ENCODE data around the gene NADK2. TPM values are rescaled to one million over a fixed set of nuclear protein-coding genes. Genes with fewer than 3 reads are reported as not detected.

NADK2 gene
- polyA plus RNA-seq, 1 of the 3 experiments (the other 2 are of a cell fraction), result 7.6 TPM

- no peaks in the 10 kb centered on the region for H3K9me3 ChIP-seq
- TF ChIP-seq MEF2A (IDR thresholded peaks at IDR 0.05; ENCODE audit: borderline replicate concordance, low read depth) (no peak), FOXM1 (IDR thresholded peaks at IDR 0.05; ENCODE audit: low read depth) (no peak), CTCF (IDR thresholded peaks at IDR 0.05) (no peak), EP300 (IDR thresholded peaks at IDR 0.05; ENCODE audit: borderline replicate concordance in 1 of 2, low read depth in 1 of 2, low read length in 1 of 2) (no peak), RFX5 (IDR thresholded peaks at IDR 0.05; ENCODE audit: low read length) (no peak), MAX (IDR thresholded peaks at IDR 0.05; ENCODE audit: low read depth) (no peak), POLR2AphosphoS5 (IDR thresholded peaks at IDR 0.05; ENCODE audit: low read depth, low read length) (no peak), USF2 (IDR thresholded peaks at IDR 0.05; ENCODE audit: borderline replicate concordance, low read depth, low read length) (no peak), JUND (IDR thresholded peaks at IDR 0.05) (no peak), ELF1 (IDR thresholded peaks at IDR 0.05) (no peak)
- peaks cover 21 to 28% of the 10 kb centered on the region in 2 experiments for H3K4me1 ChIP-seq (ENCODE audit: control insufficient read depth in 1 of 2, insufficient read depth in 2 of 2, low read depth in 1 of 2, low read length in 1 of 2)
- no peaks in the 10 kb centered on the region for H4K20me1 ChIP-seq (ENCODE audit: insufficient read depth)
- CTCF ChIA-PET, result interaction anchor here (1.1 to 1.5 kb wide), 2 partner anchors 61 to 66 kb away, joined by 4 to 5 read pairs; no protein-coding TSS in a partner anchor
- H3K36me3 ChIP-seq (replicated peaks in 1 of 2; ENCODE audit: control insufficient read depth in 1 of 2, insufficient read depth in 2 of 2, low read length in 1 of 2), result no peaks in the 10 kb centered on the region
- H3K27ac ChIP-seq (ENCODE audit: low read depth in 2 of 2, low read length in 1 of 2), result peak overlapping the region; percentile 75 to 90; a peak in 3 of 4 replicates
- no peak overlapping the region for H2AFZ ChIP-seq (ENCODE audit: low read depth)
- H3K79me2 ChIP-seq (ENCODE audit: insufficient read depth), result peaks cover 49% of the 10 kb centered on the region
- H3K4me2 ChIP-seq, result peak overlapping the region; percentile 96
- H3F3A ChIP-seq (replicated peaks; ENCODE audit: insufficient read depth), result peaks cover 10% of the 10 kb centered on the region
- H3K9me2 ChIP-seq, result no peaks in the 10 kb centered on the region
- DNase-seq, result no peak
- H3K4me3 ChIP-seq (ENCODE audit: low read depth in 2 of 2, low read length in 1 of 2), result peak overlapping the region; percentile 87 to 89; a peak in 3 of 4 replicates
- H3K9ac ChIP-seq, result peak overlapping the region; percentile 94; the same call in 1 of the 2 replicates
- POLR2A ChIA-PET, result no interaction called here
- no peaks in the 10 kb centered on the region for H3K27me3 ChIP-seq (ENCODE audit: insufficient read depth)
- 83% methylated on average over 4 of the region's 4 CpGs for WGBS (ENCODE audit: low lambda C conversion rate)
Measured at GRCh38 chr5:36239370-36240293, 2.1 kb downstream of the NADK2 start.

- Histone ChIP-seq H2AFZ (ENCODE audit: low read depth) (no peak overlapping the region), H3K36me3 (replicated peaks in 1 of 2; ENCODE audit: control insufficient read depth in 1 of 2, insufficient read depth in 2 of 2, low read length in 1 of 2) (no peaks in the 10 kb centered on the region), H3K9ac (no peak overlapping the region), H3K27ac (ENCODE audit: low read depth in 2 of 2, low read length in 1 of 2) (peak overlapping the region in 1 of 2 experiments; percentile 75; a peak in 2 of 4 replicates), H3K4me2 (no peak overlapping the region), H3K9me3 (no peaks in the 10 kb centered on the region), H4K20me1 (ENCODE audit: insufficient read depth) (no peaks in the 10 kb centered on the region), H3K4me1 (ENCODE audit: control insufficient read depth in 1 of 2, insufficient read depth in 2 of 2, low read depth in 1 of 2, low read length in 1 of 2) (peaks cover 21 to 28% of the 10 kb centered on the region in 2 experiments), H3K27me3 (ENCODE audit: insufficient read depth) (no peaks in the 10 kb centered on the region), H3F3A (replicated peaks; ENCODE audit: insufficient read depth) (peaks cover 10% of the 10 kb centered on the region), H3K4me3 (ENCODE audit: low read depth in 2 of 2, low read length in 1 of 2) (no peak overlapping the region), H3K79me2 (ENCODE audit: insufficient read depth) (peaks cover 53% of the 10 kb centered on the region), H3K9me2 (no peaks in the 10 kb centered on the region)
- ChIA-PET CTCF (interaction anchor here (1.1 to 1.8 kb wide), 3 partner anchors 26 to 67 kb away, joined by 4 to 5 read pairs (median 4); no protein-coding TSS in a partner anchor), POLR2A (no interaction called here)
- DNase-seq, result peak; percentile 40
- WGBS (ENCODE audit: low lambda C conversion rate), result 56% methylated on average over 2 of the region's 2 CpGs
- TF ChIP-seq GATA2 (CRISPR knock-in tag; IDR thresholded peaks at IDR 0.05) (peak; percentile 25; the same call in 1 of the 2 replicates), JUND (IDR thresholded peaks at IDR 0.05) (no peak), FOSL2 (IDR thresholded peaks at IDR 0.05; ENCODE audit: borderline replicate concordance, low read depth) (no peak)
Measured at GRCh38 chr5:36238502-36239295, 3.0 kb downstream of the NADK2 start.
